Transverse colon (tissue), 4 donors: Measurements from ENCODE around the gene HIVEP1. TPM values are rescaled to one million over a fixed set of nuclear protein-coding genes. Genes with fewer than 3 reads are reported as not detected.

Experiments used
- DNase-seq: peaks from one replicate; pipeline ENCODE4 v3.0.0-alpha.2; 2019
- H3K27ac ChIP-seq, 4 donors: fragments of 200-600 bp; sonication (generic); 2 replicates each; pipeline ENCODE4 v1.5.1; 2016 to 2018; ENCODE audit warnings: inconsistent platforms in 4 of 4
- H3K27me3 ChIP-seq: fragments of 200-600 bp; sonication (generic); 2 replicates; pipeline ENCODE4 v1.5.1; 2017; ENCODE audit warnings: inconsistent platforms
- H3K36me3 ChIP-seq, 4 donors: fragments of 200-600 bp; sonication (generic); 2 replicates each; pipeline ENCODE4 v1.5.1; 2017 to 2019; ENCODE audit warnings: inconsistent platforms in 4 of 4
- H3K4me1 ChIP-seq, 4 donors: fragments of 200-600 bp; sonication (generic); 2 replicates each; pipeline ENCODE4 v1.5.1; 2017 to 2020; ENCODE audit warnings: inconsistent platforms in 4 of 4
- H3K4me3 ChIP-seq, 4 donors: fragments of 200-600 bp; sonication (generic); 1 replicate in 1 of 4; 2 replicates in 3 of 4; pipeline versions ENCODE4 v1.5.1 to v1.6.1; 2017 to 2019; ENCODE audit warnings: inconsistent platforms in 4 of 4
- H3K9me3 ChIP-seq, 2 donors: fragments of 200-600 bp; sonication (generic); 2 replicates each; pipeline ENCODE4 v1.5.1; 2017 to 2019; ENCODE audit warnings: inconsistent platforms in 2 of 2
- EP300 ChIP-seq: sonication (generic); formaldehyde crosslinking; IDR thresholded peaks from one replicate; pipeline ENCODE4 v1.6.1; 2017; ENCODE audit warnings: antibody characterized with exemption, low read depth
- POLR2A ChIP-seq: fragments of 450-650 bp; IDR thresholded peaks from one replicate; pipeline ENCODE4 v1.6.1; 2016; ENCODE audit warnings: antibody characterized with exemption, mild to moderate bottlenecking, moderate library complexity
- POLR2AphosphoS5 ChIP-seq, 3 donors: sonication (generic); formaldehyde crosslinking; IDR thresholded peaks; one replicate each; pipeline ENCODE4 v1.6.1; 2016; ENCODE audit warnings: antibody characterized with exemption in 3 of 3
- WGBS, 2 donors: methylation state at CpG; one replicate each; pipeline ENCODE4 v1.1.5; 2018; ENCODE audit warnings: low coverage in 1 of 2; 5-methylcytosine and 5-hydroxymethylcytosine counted together
- in situ Hi-C, 4 donors: fragments of 200-750 bp; cut with MboI; loops; one replicate each; pipeline versions ENCODE4 v1.15.0 to v1.15.1; 2017; ENCODE audit warnings: low sequenced_read_pairs in 3 of 4, low pct_ligation_motif_present in 1 of 4, low pct_unique_long_range_greater_than_20kb in 1 of 4
- intact Hi-C: fragments of 100-400 bp; cut with DNase I; formaldehyde crosslinking; loops from one replicate; pipeline ENCODE4 v1.15.1; 2023; ENCODE audit warnings: low total_unique reads
- total RNA-seq, 4 donors: library from RNA; depleted of rRNA; stranded (reverse); fragments of >200 nt; gene quantifications; one replicate each; pipeline ENCODE4 v1.1.0, GENCODE V29; 2016
- TF ChIP-seq, protein P1 (sequence below), 5 experiments: fragments of 200-600 bp in 3 of 5; fragments of 450-650 bp in 2 of 5; sonication (generic) in 3 of 5; IDR thresholded peaks; 1 replicate in 2 of 5; 2 replicates in 3 of 5; pipeline ENCODE4 v1.5.1; 2016 to 2017; ENCODE audit warnings: antibody characterized with exemption in 5 of 5, inconsistent platforms in 3 of 5, mild to moderate bottlenecking in 2 of 5, moderate library complexity in 1 of 5

HIVEP1 gene
- total RNA-seq, 4 donors from 2014 or later, result 18.9 to 90.9 (median 30.5) TPM

DNA sequence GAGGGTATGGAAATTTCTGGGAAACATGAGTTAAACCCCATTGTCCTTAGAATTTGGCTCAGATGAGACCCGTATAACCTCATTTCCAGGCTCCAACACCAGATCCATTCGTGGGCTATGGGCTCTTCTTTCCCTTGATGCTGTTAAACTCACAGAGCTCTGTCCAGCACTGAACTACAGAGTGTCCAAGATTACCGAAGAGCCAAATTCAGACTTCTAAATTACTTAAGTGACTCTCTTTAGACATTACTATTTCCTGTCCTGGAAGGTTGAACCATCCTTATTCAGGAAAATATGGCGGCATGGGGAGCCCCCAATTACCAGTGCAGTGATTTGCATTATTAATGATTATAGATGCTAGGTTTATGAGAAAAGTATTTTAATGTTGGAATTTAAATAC is 153.2 kb downstream of the HIVEP1 start:
- Histone ChIP-seq H3K4me1 (peaks cover 0 to 3% (median 0%) of the 10 kb centered on the region in 4 donors), H3K4me3 (no peak overlapping the region), H3K9me3 (no peaks in the 10 kb centered on the region), H3K27ac (no peak overlapping the region), H3K36me3 (peaks cover 0 to 13% (median 4%) of the 10 kb centered on the region in 4 donors), H3K27me3 (no peaks in the 10 kb centered on the region)
- no peak for DNase-seq
- 93% methylated on average over 2 to 4 of the region's 4 CpGs for WGBS, 2 donors
- no peak for TF ChIP-seq POLR2AphosphoS5 (IDR thresholded peaks at IDR 0.05)
- no peak for TF ChIP-seq EP300
- no peak for TF ChIP-seq POLR2A
- TF ChIP-seq, protein P1, sequence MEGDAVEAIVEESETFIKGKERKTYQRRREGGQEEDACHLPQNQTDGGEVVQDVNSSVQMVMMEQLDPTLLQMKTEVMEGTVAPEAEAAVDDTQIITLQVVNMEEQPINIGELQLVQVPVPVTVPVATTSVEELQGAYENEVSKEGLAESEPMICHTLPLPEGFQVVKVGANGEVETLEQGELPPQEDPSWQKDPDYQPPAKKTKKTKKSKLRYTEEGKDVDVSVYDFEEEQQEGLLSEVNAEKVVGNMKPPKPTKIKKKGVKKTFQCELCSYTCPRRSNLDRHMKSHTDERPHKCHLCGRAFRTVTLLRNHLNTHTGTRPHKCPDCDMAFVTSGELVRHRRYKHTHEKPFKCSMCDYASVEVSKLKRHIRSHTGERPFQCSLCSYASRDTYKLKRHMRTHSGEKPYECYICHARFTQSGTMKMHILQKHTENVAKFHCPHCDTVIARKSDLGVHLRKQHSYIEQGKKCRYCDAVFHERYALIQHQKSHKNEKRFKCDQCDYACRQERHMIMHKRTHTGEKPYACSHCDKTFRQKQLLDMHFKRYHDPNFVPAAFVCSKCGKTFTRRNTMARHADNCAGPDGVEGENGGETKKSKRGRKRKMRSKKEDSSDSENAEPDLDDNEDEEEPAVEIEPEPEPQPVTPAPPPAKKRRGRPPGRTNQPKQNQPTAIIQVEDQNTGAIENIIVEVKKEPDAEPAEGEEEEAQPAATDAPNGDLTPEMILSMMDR (IDR thresholded peaks at IDR 0.05), result no peak
- intact Hi-C loops (no loop called here), in situ Hi-C loops (no loop called here)

DNA sequence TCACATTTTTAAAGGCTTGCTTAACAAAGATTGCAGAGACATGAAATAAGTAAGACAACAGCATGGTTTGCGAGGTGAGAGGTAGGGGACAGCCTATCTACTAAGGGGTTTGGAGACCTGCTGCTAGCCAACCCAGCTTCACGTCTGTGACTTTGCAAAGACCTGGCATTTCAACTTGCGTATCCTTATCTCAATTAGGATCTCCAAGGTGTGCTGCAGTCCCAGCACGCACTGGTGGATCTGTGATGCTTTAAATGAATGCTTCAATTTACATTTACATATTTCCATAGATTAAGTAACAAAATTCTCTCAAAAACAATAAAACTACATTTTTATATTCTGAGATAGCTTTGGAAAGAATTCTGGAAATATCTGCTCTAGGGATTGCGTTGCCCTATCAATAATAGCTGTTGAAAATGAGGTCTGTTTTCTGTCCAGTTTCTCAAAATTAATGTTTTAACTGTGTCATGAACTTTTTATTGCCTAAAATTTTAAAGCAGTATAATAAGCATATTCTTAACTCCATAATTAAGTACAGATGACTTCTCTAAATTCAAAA is 153.7 kb downstream of the HIVEP1 start:
- TF ChIP-seq, protein P1 (IDR thresholded peaks at IDR 0.05), result no peak
- TF ChIP-seq POLR2A (no peak), POLR2AphosphoS5 (IDR thresholded peaks at IDR 0.05) (no peak), EP300 (no peak)
- in situ Hi-C loops (no loop called here), intact Hi-C loops (no loop called here)
- no peaks in the 10 kb centered on the region for H3K27me3 ChIP-seq
- 91 to 95% methylated on average over 5 of the region's 5 CpGs for WGBS, 2 donors
- no peak overlapping the region for H3K27ac ChIP-seq
- DNase-seq, result no peak
- no peak overlapping the region for H3K4me3 ChIP-seq
- H3K4me1 ChIP-seq, result no peaks in the 10 kb centered on the region
- no peaks in the 10 kb centered on the region for H3K9me3 ChIP-seq
- H3K36me3 ChIP-seq, result peaks cover 0 to 13% (median 4%) of the 10 kb centered on the region in 4 donors

DNA sequence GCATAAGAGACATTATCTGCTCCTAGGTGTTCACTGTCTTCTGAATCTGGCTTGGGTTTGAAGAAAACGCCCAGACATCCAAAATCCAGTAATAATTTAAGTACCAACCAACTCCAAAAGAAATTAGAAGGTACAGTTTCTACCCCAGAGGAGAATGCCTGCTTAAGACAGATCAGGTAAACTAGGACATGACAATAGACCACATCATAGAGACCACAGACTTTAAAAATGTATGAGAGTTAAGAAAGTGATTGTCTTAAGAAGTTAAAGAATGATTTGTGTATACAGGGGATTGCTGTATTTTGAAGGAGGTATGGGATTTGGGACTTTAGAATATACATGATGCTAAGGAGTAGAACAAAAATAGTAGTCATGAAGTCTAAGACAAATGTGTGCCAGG is 157.3 kb downstream of the HIVEP1 start:
- in situ Hi-C loops (no loop called here), intact Hi-C loops (no loop called here)
- 78 to 84% methylated on average over 1 of the region's 1 CpG for WGBS, 2 donors
- DNase-seq, result no peak
- TF ChIP-seq EP300 (no peak), POLR2A (no peak), POLR2AphosphoS5 (IDR thresholded peaks at IDR 0.05) (no peak)
- TF ChIP-seq, protein P1 (IDR thresholded peaks at IDR 0.05), result no peak
- no peaks in the 10 kb centered on the region for H3K36me3 ChIP-seq
- H3K4me3 ChIP-seq, result no peak overlapping the region
- H3K4me1 ChIP-seq, result peaks cover 0 to 6% (median 0%) of the 10 kb centered on the region in 4 donors
- H3K27ac ChIP-seq, result no peak overlapping the region
- H3K9me3 ChIP-seq, result no peaks in the 10 kb centered on the region
- no peaks in the 10 kb centered on the region for H3K27me3 ChIP-seq

GRCh38 chr6:12170351-12171092 is 158.4 kb downstream of the HIVEP1 start:
- in situ Hi-C loops, result no loop called here
- intact Hi-C loops, result no loop called here
- Histone ChIP-seq H3K9me3 (no peaks in the 10 kb centered on the region), H3K27ac (no peak overlapping the region), H3K4me3 (no peak overlapping the region), H3K36me3 (no peaks in the 10 kb centered on the region), H3K4me1 (peaks cover 0 to 6% (median 0%) of the 10 kb centered on the region in 4 donors), H3K27me3 (no peaks in the 10 kb centered on the region)
- 84 to 86% methylated on average over 13 of the region's 13 CpGs for WGBS, 2 donors
- TF ChIP-seq POLR2AphosphoS5 (IDR thresholded peaks at IDR 0.05), result no peak
- no peak for DNase-seq
